ENCODE data around the gene IRF2.
A peak's percentile ranks its signal among the peaks of the same experiment; 100 is the strongest.

IRF2 gene

GRCh38 chr4:184450045-184450444 lies 24.3 kb downstream of the IRF2 start:
- peak; percentile 23 for DNase-seq

GRCh38 chr4:184448821-184449220 lies 25.5 kb downstream of the IRF2 start:
- peak; percentile 78 for DNase-seq

- DNase-seq: no peak
These were observed 26.2 kb downstream of the IRF2 start for GRCh38 chr4:184448141-184448540.

GRCh38 chr4:184447664-184448063 lies 26.7 kb downstream of the IRF2 start:
- DNase-seq: no peak

GRCh38 chr4:184446132-184446658 lies 28.2 kb downstream of the IRF2 start:
- peak; percentile 65 for DNase-seq

- DNase-seq: no peak
These were observed 29.4 kb downstream of the IRF2 start for GRCh38 chr4:184444953-184445309.

- no peak for DNase-seq
These were observed 30.0 kb downstream of the IRF2 start for GRCh38 chr4:184444215-184444952.

GRCh38 chr4:184443318-184443717 lies 31.0 kb downstream of the IRF2 start:
- DNase-seq: no peak

- no peak for DNase-seq
These were observed 32.1 kb downstream of the IRF2 start for GRCh38 chr4:184442314-184442635.

- DNase-seq: no peak
These were observed 32.7 kb downstream of the IRF2 start for GRCh38 chr4:184441461-184442313.

GRCh38 chr4:184440595-184441358 lies 33.6 kb downstream of the IRF2 start:
- DNase-seq: no peak

- DNase-seq: no peak
These were observed 34.3 kb downstream of the IRF2 start for GRCh38 chr4:184439856-184440594.

GRCh38 chr4:184439386-184439785 lies 35.0 kb downstream of the IRF2 start:
- DNase-seq: no peak

GRCh38 chr4:184438375-184438774 lies 36.0 kb downstream of the IRF2 start:
- DNase-seq: no peak

- DNase-seq: no peak
These were observed 36.6 kb downstream of the IRF2 start for GRCh38 chr4:184437565-184438265.

GRCh38 chr4:184434501-184435066 lies 39.8 kb downstream of the IRF2 start:
- DNase-seq: no peak

GRCh38 chr4:184434021-184434420 lies 40.3 kb downstream of the IRF2 start:
- no peak for DNase-seq

GRCh38 chr4:184433258-184433892 lies 41.0 kb downstream of the IRF2 start:
- DNase-seq: no peak

GRCh38 chr4:184432127-184432922 lies 42.0 kb downstream of the IRF2 start:
- DNase-seq: no peak

- no peak for DNase-seq
These were observed 44.2 kb downstream of the IRF2 start for GRCh38 chr4:184430163-184430562.

Data from RPMI8226 (cell line).